IMR-90 (cell line): ENCODE results near the gene SRPK3.

ENCODE experiments used
- CTCF ChIP-seq: conservative IDR thresholded peaks from 2 replicates; pipeline ENCODE4 v1.5.1; 2012; ENCODE audit warnings: mild to moderate bottlenecking, low read depth, low read length, improper control_type of control experiment
- FOS ChIP-seq: fragments of 150-350 bp; IDR thresholded peaks from 2 replicates; pipeline ENCODE4 v1.6.1; 2016; ENCODE audit warnings: low read depth, low read length
- MAFK ChIP-seq: IDR thresholded peaks from 2 replicates; pipeline ENCODE4 v1.6.1; 2012; ENCODE audit warnings: low read depth, low read length, improper control_type of control experiment
- NFE2L2 ChIP-seq: fragments of 150-350 bp; IDR thresholded peaks from 2 replicates; pipeline ENCODE4 v1.6.1; 2016; ENCODE audit warnings: low read depth, mild to moderate bottlenecking, low read length
- POLR2A ChIP-seq: IDR thresholded peaks from 2 replicates; pipeline ENCODE4 v1.6.1; 2012; ENCODE audit warnings: mild to moderate bottlenecking, low read depth, low read length
- RAD21 ChIP-seq: IDR thresholded peaks from 2 replicates; pipeline ENCODE4 v1.6.1; 2012; ENCODE audit warnings: low read length, improper control_type of control experiment
- RFX5 ChIP-seq: IDR thresholded peaks from 2 replicates; pipeline ENCODE4 v1.8.0; 2012; ENCODE audit warnings: low read depth, mild to moderate bottlenecking, low read length, moderate library complexity
- SMC3 ChIP-seq: fragments of 150-350 bp; IDR thresholded peaks from 2 replicates; pipeline ENCODE4 v1.6.1; 2016; ENCODE audit warnings: low read depth, mild to moderate bottlenecking, antibody characterized with exemption, low read length, moderate library complexity

- TF ChIP-seq POLR2A (no peak), CTCF (no peak), SMC3 (no peak), MAFK (no peak), FOS (no peak), RAD21 (no peak), NFE2L2 (no peak), RFX5 (no peak)
Observed at GRCh38 chrX:153746359-153746758, 34.5 kb upstream of the SRPK3 start.
